ENCODE measurements around the gene ELOB. TPM values are rescaled to one million over a fixed set of nuclear protein-coding genes. Genes with fewer than 3 reads are reported as not detected.

Gene ELOB
- total RNA-seq, 1 donor from 2014 or later: 192 TPM

Other genes starting within 250 kb of the ELOB start
- gene CEMP1, start 245.9 kb downstream of the ELOB start, total RNA-seq: 0.75 to 1.7 TPM (median 1.1 TPM) in 3 replicates
- gene PDPK1, start 239.3 kb downstream of the ELOB start, total RNA-seq: 40.4 to 44.6 TPM (median 42.7 TPM) in 3 replicates
- gene KCTD5, start 94.8 kb downstream of the ELOB start, total RNA-seq: 21.0 to 24.1 TPM (median 23.5 TPM) in 3 replicates
- gene PRSS27, start 57.1 kb downstream of the ELOB start, total RNA-seq: 7.5 to 7.7 TPM (median 7.6 TPM) in 3 replicates
- gene SRRM2, start 24.6 kb downstream of the ELOB start, total RNA-seq: 832 to 854 TPM (median 837 TPM) in 3 replicates
- not detected in 3 replicates for gene PRSS33, start 10.3 kb upstream of the ELOB start, total RNA-seq
- not detected in 3 replicates for gene PRSS41, start 21.2 kb upstream of the ELOB start, total RNA-seq
- gene PRSS21, start 40.0 kb upstream of the ELOB start, total RNA-seq: not detected in 3 replicates
- 0.51 to 1.5 TPM (median 0.70 TPM) in 3 replicates for gene ZG16B, start 53.0 kb upstream of the ELOB start, total RNA-seq
- gene PRSS22, start 80.9 kb upstream of the ELOB start, total RNA-seq: 22.8 to 25.1 TPM (median 24.9 TPM) in 3 replicates
- gene FLYWCH2, start 105.9 kb upstream of the ELOB start, total RNA-seq: 26.3 to 28.6 TPM (median 28.3 TPM) in 3 replicates
- 25.9 to 29.4 TPM (median 29.0 TPM) in 3 replicates for gene FLYWCH1, start 134.7 kb upstream of the ELOB start, total RNA-seq
- gene KREMEN2, start 187.0 kb upstream of the ELOB start, total RNA-seq: 27.3 to 30.5 TPM (median 29.1 TPM) in 3 replicates
- 8.1 to 10.1 TPM (median 8.9 TPM) in 3 replicates for gene PAQR4, start 192.1 kb upstream of the ELOB start, total RNA-seq
- gene PKMYT1, start 203.2 kb upstream of the ELOB start, total RNA-seq: 21.1 to 22.0 TPM (median 21.8 TPM) in 3 replicates
- gene CLDN9, start 235.6 kb upstream of the ELOB start, total RNA-seq: 5.4 to 5.7 TPM (median 5.4 TPM) in 3 replicates
- 257 to 267 TPM (median 260 TPM) in 3 replicates for gene CLDN6, start 240.9 kb upstream of the ELOB start, total RNA-seq
- 44.6 to 45.5 TPM (median 45.1 TPM) in 3 replicates for gene TNFRSF12A, start 243.1 kb upstream of the ELOB start, total RNA-seq
- 64.0 to 68.5 TPM (median 65.7 TPM) in 3 replicates for gene HCFC1R1, start 246.7 kb upstream of the ELOB start, total RNA-seq
- 59.8 to 62.4 TPM (median 60.2 TPM) in 3 replicates for gene THOC6, start 246.8 kb upstream of the ELOB start, total RNA-seq

Measured in mesothelial cell of epicardium (in vitro differentiated cells).